Neural crest cell (in vitro differentiated cells): ENCODE results near the gene CCDC28B. TPM values are rescaled to one million over a fixed set of nuclear protein-coding genes. Genes with fewer than 3 reads are reported as not detected.
A peak's percentile ranks its signal among the peaks of the same experiment; 100 is the strongest.

ENCODE experiments used
- DNase-seq: peaks from one replicate; pipeline ENCODE4 v3.0.0; 2021; ENCODE audit warnings: low read depth, mixed read lengths, low spot score
- H3K27ac Mint-ChIP-seq: one replicate; pipeline ENCODE4 v1.8.0; 2021; ENCODE audit warnings: mild to moderate bottlenecking, mixed read lengths; ENCODE audit not compliant: unreplicated experiment
- H3K27me3 Mint-ChIP-seq: 2 replicates; pipeline ENCODE4 v1.8.0; 2021; ENCODE audit warnings: low read depth, mild to moderate bottlenecking, mixed read lengths
- H3K36me3 Mint-ChIP-seq: 2 replicates; pipeline ENCODE4 v1.8.0; 2021; ENCODE audit warnings: low read depth, mild to moderate bottlenecking, mixed read lengths
- H3K4me1 Mint-ChIP-seq: 2 replicates; pipeline ENCODE4 v1.8.0; 2021; ENCODE audit warnings: mixed read lengths
- H3K4me3 Mint-ChIP-seq: one replicate; pipeline ENCODE4 v1.8.0; 2021; ENCODE audit warnings: mild to moderate bottlenecking, mixed read lengths
- H3K9me3 Mint-ChIP-seq: 2 replicates; pipeline ENCODE4 v1.8.0; 2021; ENCODE audit warnings: mixed read lengths
- total RNA-seq: library from RNA; stranded (reverse); gene quantifications from 2 replicates; pipeline ENCODE4 v1.2.1, GENCODE V29; 2021
- TF ChIP-seq, protein P1 (sequence below): fragments of 200-600 bp; sonication (generic); conservative IDR thresholded peaks from 2 replicates; pipeline ENCODE4 v1.5.0; 2021; ENCODE audit warnings: antibody characterized with exemption, mild to moderate bottlenecking

The CCDC28B gene
- total RNA-seq, 1 donor from 2014 or later, result 21.2 TPM

DNA sequence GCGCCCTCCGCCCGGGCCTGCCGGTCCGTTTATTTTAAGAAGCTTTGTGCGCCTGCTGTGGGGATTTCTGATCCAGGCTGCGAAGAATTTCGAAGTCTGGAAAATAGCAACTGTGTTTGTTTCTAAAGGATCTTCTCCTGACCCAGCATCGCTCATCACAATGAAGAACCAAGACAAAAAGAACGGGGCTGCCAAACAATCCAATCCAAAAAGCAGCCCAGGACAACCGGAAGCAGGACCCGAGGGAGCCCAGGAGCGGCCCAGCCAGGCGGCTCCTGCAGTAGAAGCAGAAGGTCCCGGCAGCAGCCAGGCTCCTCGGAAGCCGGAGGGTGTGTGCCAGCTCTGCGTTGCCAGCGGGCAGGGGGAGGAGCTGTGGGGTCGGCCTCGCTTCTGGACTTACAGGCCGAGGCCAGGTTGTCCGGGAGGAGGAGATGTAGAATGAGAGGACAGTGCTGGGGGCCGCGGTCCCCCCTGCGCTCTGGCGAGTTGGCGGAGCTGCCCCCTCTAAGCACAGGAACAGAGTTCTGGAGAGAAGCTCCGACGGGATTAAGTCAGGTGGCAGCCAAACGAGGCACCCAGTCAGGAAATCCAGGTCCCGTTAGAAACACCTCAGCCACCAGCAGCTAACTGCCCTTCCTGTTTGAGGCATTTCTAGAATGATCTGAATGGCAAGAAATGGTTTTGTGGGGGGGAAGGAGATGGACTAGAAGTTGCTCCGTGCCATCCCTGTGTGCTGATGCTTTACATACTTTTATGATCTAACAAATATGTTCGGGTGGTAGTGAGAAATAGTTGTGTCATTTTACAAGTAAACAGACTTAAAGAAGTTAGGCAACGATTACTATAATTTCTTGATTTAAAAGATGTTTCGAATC is 20.0 kb upstream of the CCDC28B start:
- TF ChIP-seq, protein P1, sequence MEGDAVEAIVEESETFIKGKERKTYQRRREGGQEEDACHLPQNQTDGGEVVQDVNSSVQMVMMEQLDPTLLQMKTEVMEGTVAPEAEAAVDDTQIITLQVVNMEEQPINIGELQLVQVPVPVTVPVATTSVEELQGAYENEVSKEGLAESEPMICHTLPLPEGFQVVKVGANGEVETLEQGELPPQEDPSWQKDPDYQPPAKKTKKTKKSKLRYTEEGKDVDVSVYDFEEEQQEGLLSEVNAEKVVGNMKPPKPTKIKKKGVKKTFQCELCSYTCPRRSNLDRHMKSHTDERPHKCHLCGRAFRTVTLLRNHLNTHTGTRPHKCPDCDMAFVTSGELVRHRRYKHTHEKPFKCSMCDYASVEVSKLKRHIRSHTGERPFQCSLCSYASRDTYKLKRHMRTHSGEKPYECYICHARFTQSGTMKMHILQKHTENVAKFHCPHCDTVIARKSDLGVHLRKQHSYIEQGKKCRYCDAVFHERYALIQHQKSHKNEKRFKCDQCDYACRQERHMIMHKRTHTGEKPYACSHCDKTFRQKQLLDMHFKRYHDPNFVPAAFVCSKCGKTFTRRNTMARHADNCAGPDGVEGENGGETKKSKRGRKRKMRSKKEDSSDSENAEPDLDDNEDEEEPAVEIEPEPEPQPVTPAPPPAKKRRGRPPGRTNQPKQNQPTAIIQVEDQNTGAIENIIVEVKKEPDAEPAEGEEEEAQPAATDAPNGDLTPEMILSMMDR, result no peak
- peak overlapping the region; percentile 98 for H3K4me3 Mint-ChIP-seq
- peaks cover 41% of the 10 kb centered on the region for H3K4me1 Mint-ChIP-seq
- H3K27me3 Mint-ChIP-seq, result no peaks in the 10 kb centered on the region
- peaks cover 25% of the 10 kb centered on the region for H3K36me3 Mint-ChIP-seq
- H3K9me3 Mint-ChIP-seq, result no peaks in the 10 kb centered on the region
- DNase-seq, result peak; percentile 25
- peak overlapping the region; percentile 96 for H3K27ac Mint-ChIP-seq

DNA sequence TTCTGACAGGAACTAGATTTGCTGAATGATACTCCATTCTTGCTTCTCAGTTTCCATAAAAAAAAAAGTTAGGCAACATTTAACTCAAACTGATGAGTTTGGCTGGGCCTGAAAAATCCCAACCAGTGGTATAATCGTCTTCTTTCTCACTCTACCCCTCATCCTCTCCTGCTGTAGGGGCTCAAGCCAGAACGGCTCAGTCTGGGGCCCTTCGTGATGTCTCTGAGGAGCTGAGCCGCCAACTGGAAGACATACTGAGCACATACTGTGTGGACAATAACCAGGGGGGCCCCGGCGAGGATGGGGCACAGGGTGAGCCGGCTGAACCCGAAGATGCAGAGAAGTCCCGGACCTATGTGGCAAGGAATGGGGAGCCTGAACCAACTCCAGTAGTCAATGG is 19.3 kb upstream of the CCDC28B start:
- Mint-ChIP-seq H3K4me1 (peaks cover 43% of the 10 kb centered on the region), H3K27me3 (no peaks in the 10 kb centered on the region), H3K9me3 (no peaks in the 10 kb centered on the region), H3K4me3 (peak overlapping the region; percentile 98), H3K36me3 (peaks cover 25% of the 10 kb centered on the region), H3K27ac (no peak overlapping the region)
- DNase-seq, result no peak
- TF ChIP-seq, protein P1, result no peak

DNA sequence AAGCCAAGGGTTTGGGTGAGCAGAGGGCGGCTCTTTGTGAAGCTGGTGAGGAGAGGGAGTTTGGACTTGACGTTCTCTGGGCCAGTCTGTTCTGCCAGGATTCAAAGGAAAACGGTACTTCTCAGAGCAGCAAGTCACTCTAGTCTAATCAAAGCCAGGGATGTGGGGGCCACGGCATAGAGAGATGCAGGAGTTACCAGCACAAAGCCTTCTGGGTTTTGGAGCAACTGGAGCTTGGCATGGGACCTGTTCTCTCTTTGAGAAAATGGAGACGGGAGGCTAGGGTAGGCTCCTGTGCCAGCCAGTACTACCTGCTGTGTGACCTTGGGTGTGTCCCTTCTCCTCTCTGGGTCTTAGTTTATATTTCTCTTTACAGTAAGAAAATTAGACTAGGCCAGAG is 18.8 kb upstream of the CCDC28B start:
- DNase-seq, result no peak
- Mint-ChIP-seq H3K4me3 (peak overlapping the region; percentile 98), H3K27me3 (no peaks in the 10 kb centered on the region), H3K9me3 (no peaks in the 10 kb centered on the region), H3K27ac (no peak overlapping the region), H3K36me3 (peaks cover 28% of the 10 kb centered on the region), H3K4me1 (peaks cover 48% of the 10 kb centered on the region)
- TF ChIP-seq, protein P1, result no peak

DNA sequence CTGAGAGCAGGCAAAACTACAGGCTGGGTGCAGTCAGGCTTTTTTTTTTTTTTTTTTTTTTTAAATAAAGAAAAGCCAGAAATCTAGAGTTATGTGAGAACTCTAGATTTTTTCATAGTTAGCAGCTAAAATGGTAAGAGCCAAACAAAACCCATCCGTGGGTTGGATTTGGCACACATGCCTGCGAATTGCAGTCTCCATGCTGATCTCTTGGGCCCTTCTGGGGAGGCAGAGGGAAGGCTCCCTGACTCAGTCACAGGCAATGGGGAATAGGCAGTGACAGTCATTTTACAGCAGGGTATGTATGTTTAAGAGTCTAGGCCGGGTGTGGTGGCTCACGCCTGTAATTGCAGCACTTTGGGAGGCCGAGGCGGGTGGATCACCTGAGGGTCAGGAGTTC is 18.3 kb upstream of the CCDC28B start:
- Mint-ChIP-seq H3K27ac (no peak overlapping the region), H3K27me3 (no peaks in the 10 kb centered on the region), H3K36me3 (peaks cover 26% of the 10 kb centered on the region), H3K9me3 (no peaks in the 10 kb centered on the region), H3K4me1 (peaks cover 48% of the 10 kb centered on the region), H3K4me3 (peak overlapping the region; percentile 72)
- TF ChIP-seq, protein P1, result no peak
- no peak for DNase-seq

DNA sequence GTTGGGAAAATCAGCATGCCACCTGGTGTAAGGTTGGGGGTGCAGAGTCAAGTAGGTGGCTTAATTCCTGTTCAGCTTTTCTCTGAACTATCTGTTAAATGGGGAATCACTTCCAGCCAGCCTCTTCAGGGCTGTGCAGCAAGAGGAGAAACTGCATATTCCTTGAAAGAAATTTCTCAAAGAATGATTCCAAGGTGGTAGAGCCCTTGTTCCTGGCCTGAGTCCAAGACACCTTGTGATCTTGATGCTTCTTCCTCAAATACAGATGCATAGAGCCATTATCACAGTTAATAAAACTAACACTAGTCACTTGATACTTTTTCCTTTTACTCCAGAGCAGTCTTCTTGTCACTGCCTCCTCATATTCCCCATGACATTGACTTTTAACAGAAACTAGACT is 15.7 kb upstream of the CCDC28B start:
- no peak for DNase-seq
- no peaks in the 10 kb centered on the region for H3K9me3 Mint-ChIP-seq
- peaks cover 37% of the 10 kb centered on the region for H3K4me1 Mint-ChIP-seq
- H3K27me3 Mint-ChIP-seq, result no peaks in the 10 kb centered on the region
- TF ChIP-seq, protein P1, result no peak
- H3K27ac Mint-ChIP-seq, result no peak overlapping the region
- peak overlapping the region; percentile 24 for H3K4me3 Mint-ChIP-seq
- peaks cover 32% of the 10 kb centered on the region for H3K36me3 Mint-ChIP-seq
